Stimulated activated CD8-positive, alpha-beta memory T cell treated with anti-CD3 and anti-CD28 coated beads, Interleukin-2, amount 100 ng/mL, for 1 hour (primary cell): ENCODE measurements around the gene WDR31.

Experiments used
- DNase-seq, 2 donors: peaks; one replicate each; pipeline ENCODE4 v3.0.0-alpha.2; 2020; ENCODE audit warnings: low read depth in 2 of 2

The WDR31 gene

GRCh38 chr9:113341712-113342410 lies 1.8 kb upstream of the WDR31 start:
- no peak for DNase-seq

- no peak for DNase-seq
Measured at GRCh38 chr9:113337714-113338113, 2.4 kb downstream of the WDR31 start.

- no peak for DNase-seq
Measured at GRCh38 chr9:113331780-113332179, 8.3 kb downstream of the WDR31 start.

DNA sequence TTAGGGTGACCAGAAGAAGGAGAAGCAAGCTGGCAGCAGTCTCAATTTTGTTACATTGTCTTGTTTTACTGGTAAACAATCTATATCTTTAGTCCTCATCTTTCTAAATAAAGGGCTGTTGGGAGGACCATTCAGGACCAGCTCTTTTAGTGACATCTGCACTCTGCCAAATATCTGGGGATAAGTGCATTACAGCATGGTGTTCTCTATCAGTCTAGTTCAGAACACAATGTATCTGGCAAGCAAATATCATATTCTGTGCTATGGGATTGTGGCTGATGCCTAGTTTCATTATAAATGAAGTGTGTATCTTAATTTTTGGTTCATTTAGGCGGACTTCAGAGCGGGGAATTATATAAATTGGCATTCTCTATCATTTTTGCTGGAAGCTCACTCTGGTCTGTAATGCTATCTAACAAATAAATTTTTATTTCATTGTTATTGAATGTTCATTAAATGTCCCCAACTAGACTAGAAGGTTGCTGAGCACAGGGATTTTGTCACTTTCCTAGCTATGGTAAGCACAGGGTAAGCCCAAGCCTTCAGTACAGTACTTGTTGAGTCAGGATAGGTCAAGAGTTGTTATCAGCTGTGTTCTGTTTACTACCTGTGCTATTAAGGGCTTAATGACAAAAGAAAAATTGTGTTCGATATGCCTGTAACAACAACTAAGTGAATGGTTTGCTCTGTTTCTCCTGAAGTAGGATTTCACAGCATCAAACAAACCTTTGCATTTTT lies 11.9 kb downstream of the WDR31 start:
- DNase-seq = no peak

GRCh38 chr9:113326230-113326629 lies 13.8 kb downstream of the WDR31 start:
- no peak for DNase-seq

DNA sequence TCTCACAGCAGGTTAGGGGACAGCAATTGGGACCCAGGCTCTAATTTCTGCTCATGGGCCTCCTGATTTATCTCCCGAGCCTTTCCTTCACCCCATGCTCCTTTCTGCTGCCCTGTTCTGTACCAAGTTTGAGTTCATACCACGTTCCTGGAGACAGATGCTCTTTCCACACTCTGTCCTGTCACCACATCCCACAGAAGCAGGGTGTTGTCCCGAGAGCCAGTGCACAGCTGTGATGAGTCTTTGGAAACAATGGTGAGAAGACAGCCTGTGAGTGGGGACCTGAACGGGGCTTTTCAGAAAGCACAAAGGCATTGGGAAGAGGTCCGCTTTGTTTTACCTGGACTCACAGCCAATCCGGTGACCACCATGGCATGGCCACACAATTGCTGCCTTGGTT lies 17.4 kb downstream of the WDR31 start:
- DNase-seq = no peak

GRCh38 chr9:113320051-113320450 lies 20.0 kb downstream of the WDR31 start:
- no peak for DNase-seq

GRCh38 chr9:113319054-113319453 lies 21.0 kb downstream of the WDR31 start:
- no peak for DNase-seq

- DNase-seq = no peak
Measured at GRCh38 chr9:113317777-113318176, 22.3 kb downstream of the WDR31 start.

DNA sequence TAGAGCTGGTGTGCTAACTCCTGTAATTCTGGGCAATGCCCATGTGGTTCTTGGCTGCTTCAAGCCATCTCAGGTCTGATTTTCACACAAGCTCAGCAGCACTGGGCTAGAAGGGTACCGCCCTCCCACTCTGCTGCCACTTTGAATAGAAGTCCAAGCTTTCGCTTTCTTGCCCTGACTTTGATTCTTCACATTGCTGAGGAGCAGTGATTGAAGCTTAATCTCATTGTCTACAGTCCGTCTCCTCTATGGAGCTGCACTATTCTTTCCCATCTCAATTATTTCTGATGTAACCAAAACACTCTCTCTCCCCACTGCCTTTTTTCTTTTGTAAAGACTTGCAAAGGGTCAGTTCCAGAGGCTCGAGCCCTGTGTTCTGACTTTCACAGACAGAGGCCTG lies 24.0 kb downstream of the WDR31 start:
- DNase-seq = no peak

DNA sequence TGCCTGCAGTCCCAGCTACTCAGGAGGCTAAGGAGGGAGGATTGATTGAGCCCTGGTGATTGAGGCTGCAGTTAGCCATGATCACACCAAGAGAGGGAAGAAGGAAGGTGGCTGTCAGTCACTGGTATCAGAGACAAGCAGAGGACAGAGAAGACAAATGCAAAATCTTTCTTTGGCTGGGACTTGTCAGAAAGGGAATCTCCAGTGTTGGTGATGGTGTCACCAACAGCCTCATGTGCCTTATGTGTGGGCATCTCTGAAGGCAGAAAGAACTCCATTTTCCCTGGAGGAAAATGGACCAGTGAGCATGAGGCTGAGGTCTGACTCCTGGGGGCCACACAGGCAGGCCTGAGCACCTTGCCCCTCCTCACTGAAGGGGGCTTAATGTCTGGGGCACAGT lies 24.8 kb downstream of the WDR31 start:
- DNase-seq = no peak

GRCh38 chr9:113313261-113313660 lies 26.8 kb downstream of the WDR31 start:
- DNase-seq = no peak

DNA sequence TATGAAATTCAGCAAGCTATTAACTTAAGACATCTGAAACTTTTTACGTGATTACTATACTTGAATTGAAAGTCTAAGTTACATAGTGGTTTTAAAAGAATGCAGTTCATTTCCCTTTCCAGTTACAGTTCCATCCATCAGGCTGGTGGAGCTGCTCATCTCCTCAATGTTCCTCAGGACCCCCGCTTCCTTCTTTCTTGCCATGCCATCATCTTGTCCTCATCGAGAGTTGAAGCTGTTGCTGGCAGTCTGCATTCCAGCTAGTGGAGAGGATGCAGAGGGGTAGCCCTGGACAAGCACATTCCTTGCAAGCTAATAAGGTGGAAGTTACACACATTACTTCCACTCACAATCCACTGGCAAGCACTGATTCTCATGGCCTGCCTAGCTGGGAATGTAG lies 28.1 kb downstream of the WDR31 start:
- DNase-seq = no peak

DNA sequence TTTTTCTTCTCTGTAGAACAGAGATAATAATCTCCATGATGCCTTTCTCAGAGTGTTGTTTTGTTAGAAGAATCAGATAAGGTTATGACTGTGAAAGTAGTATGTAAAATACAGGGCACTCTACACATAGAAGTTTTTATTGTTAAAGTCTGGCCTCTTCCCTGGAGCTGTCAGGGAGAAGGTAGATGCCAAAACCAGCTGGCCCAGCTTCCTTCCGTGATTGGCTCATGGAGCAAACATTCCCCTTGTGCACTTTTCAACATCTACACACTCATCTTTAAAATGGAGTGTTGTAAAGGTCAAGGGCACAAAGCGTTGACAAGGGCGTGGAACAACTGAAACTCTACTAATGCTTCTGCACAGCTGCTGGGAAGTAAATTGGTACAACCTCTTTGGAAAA lies 29.5 kb downstream of the WDR31 start:
- DNase-seq = no peak

DNA sequence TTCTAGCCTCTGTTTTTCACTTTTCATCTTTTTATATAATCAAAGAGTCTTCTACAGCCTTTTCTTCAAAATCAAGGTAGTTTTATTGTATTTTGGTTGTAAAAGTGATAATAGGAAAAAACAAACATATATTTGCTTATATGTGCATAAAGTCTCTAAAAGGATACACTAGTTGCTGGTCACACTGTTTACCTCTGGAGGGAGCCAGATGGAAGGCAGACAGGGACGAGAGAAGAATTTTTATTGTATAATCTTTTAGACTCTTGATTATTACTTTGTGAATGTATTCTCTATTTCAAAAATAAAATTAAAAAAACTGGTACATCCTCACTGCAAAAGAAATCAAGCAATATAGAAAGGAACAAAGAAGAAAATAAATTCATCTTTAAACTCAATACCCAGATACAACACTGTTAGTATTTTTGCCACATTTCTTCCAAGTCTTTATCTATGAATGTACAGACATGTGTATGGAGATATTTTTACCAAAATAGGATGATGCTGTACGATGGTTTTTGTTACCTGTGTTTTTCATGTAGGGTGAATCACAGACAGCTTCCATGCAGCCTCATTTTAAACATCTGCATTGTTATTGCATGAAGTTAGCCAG lies 30.8 kb downstream of the WDR31 start:
- DNase-seq = no peak

GRCh38 chr9:113307396-113307975 lies 32.6 kb downstream of the WDR31 start:
- DNase-seq = no peak

- no peak for DNase-seq
Measured at GRCh38 chr9:113306566-113306965, 33.5 kb downstream of the WDR31 start.

GRCh38 chr9:113302792-113303418 lies 37.2 kb downstream of the WDR31 start, which contains the start of gene RNF183:
Gene RNF183, minus strand, starts transcription at chr9:113303376. Its CDS starts 5,192 bp downstream, at chr9:113298184.
- no peak for DNase-seq

DNA sequence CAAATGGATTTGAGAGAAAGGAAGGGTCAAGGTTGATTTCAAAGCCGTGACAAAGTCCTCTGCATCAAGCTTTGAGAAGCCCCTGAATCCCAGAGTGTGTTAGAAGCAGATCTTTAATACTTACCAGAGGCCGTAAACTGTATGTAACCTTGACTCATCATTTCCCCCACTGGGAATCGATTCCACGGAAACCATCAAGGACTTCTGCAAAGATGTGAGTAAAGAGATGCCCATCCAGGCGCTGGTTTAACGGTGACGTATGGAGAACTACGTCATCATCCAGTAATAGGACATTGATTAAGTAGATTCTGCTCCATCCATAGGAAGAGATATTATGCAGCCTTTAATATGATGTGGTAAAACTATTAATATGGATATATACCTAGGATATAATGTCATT lies 38.5 kb downstream of the WDR31 start:
- no peak for DNase-seq

GRCh38 chr9:113299800-113300292 lies 40.2 kb downstream of the WDR31 start:
- DNase-seq = no peak

GRCh38 chr9:113298924-113299770 lies 40.9 kb downstream of the WDR31 start:
- no peak for DNase-seq
